GM21526 (cell line): ENCODE results near the gene NFE2L2.
"Not testable (repeated sequence)": the region's sequence is repeated elsewhere in the genome, so short reads cannot be mapped to it uniquely, and the experiment has no call there.

ENCODE experiments used
- ATAC-seq: cut with Tn5 transposase; IDR thresholded peaks from one replicate; pipeline ENCODE4 v1.9.1; 2021; ENCODE audit warnings: moderate library complexity; ENCODE audit not compliant: unreplicated experiment, low FRiP score

NFE2L2 gene

GRCh38 chr2:177281400-177282180 lies 17.1 kb upstream of the NFE2L2 start:
- ATAC-seq, result peak; percentile 64

- ATAC-seq, result no peak
These were observed 15.3 kb upstream of the NFE2L2 start for GRCh38 chr2:177279847-177280246.

GRCh38 chr2:177275743-177276055 lies 11.2 kb upstream of the NFE2L2 start:
- ATAC-seq, result no peak

GRCh38 chr2:177275040-177275742 lies 10.7 kb upstream of the NFE2L2 start:
- ATAC-seq, result no peak

- ATAC-seq, result no peak
These were observed 8.9 kb upstream of the NFE2L2 start for GRCh38 chr2:177273408-177273807.

- no peak for ATAC-seq
These were observed 8.2 kb upstream of the NFE2L2 start for GRCh38 chr2:177272765-177273164.

GRCh38 chr2:177271981-177272666 lies 7.6 kb upstream of the NFE2L2 start:
- no peak for ATAC-seq

- no peak for ATAC-seq
These were observed 6.0 kb upstream of the NFE2L2 start for GRCh38 chr2:177270531-177270930.

- no peak for ATAC-seq
These were observed 4.4 kb upstream of the NFE2L2 start for GRCh38 chr2:177268901-177269300.

- no peak for ATAC-seq
These were observed 3.8 kb upstream of the NFE2L2 start for GRCh38 chr2:177268187-177268871.

GRCh38 chr2:177266955-177267354 lies 2.4 kb upstream of the NFE2L2 start:
- ATAC-seq, result not testable (repeated sequence)

- ATAC-seq, result no peak
These were observed 1.6 kb upstream of the NFE2L2 start for GRCh38 chr2:177265824-177266817.

- peak; percentile 17 for ATAC-seq
These were observed 276 bp downstream of the NFE2L2 start for GRCh38 chr2:177264209-177264692.

GRCh38 chr2:177263451-177264208 lies 897 bp downstream of the NFE2L2 start:
- ATAC-seq, result peak; percentile 50

- no peak for ATAC-seq
These were observed 1.5 kb downstream of the NFE2L2 start for GRCh38 chr2:177262958-177263450.

- no peak for ATAC-seq
These were observed 2.4 kb downstream of the NFE2L2 start for GRCh38 chr2:177262092-177262491.

- no peak for ATAC-seq
These were observed 3.1 kb downstream of the NFE2L2 start for GRCh38 chr2:177261116-177262060.

- ATAC-seq, result no peak
These were observed 4.1 kb downstream of the NFE2L2 start for GRCh38 chr2:177260379-177260778.
